T-cell (primary cell): ENCODE data around the gene MAPKAP1. TPM values are rescaled to one million over a fixed set of nuclear protein-coding genes. Genes with fewer than 3 reads are reported as not detected.

ENCODE experiments used
- ATAC-seq, 4 experiments: fragments of 200-7000 bp in 3 of 4; fragments of 150-1000 bp in 1 of 4; cut with Tn5 transposase; replicated peaks in 1 of 4; 1 replicate in 3 of 4; 2 replicates in 1 of 4; pipeline ENCODE4 v1.10.0; 2021; ENCODE audit warnings: moderate library complexity in 3 of 4, mild to moderate bottlenecking in 2 of 4, moderate number of reproducible peaks in 1 of 4
- CTCF ChIA-PET, 2 donors: fragments of 300-600 bp; sonication (Branson Sonifier 250); formaldehyde crosslinking; loops; one replicate each; lab custom pipeline; 2022; ENCODE audit warnings: antibody characterized with exemption in 2 of 2; lab: Charles Lee
- POLR2A ChIA-PET, 2 donors: fragments of 300-600 bp; sonication (Branson Sonifier 250); formaldehyde crosslinking; loops; one replicate each; lab custom pipeline; 2022; ENCODE audit warnings: antibody characterized with exemption in 2 of 2; lab: Charles Lee
- DNase-seq, 35 experiments: peaks; one replicate each; pipeline versions ENCODE4 v3.0.0 to v3.0.0-alpha.2; 2013 to 2023
- H3K27ac ChIP-seq: one replicate; pipeline ENCODE4 v1.5.1; 2013; ENCODE audit warnings: low read length
- H3K27me3 ChIP-seq, 2 experiments: replicated peaks in 1 of 2; 1 replicate in 1 of 2; 2 replicates in 1 of 2; pipeline versions ENCODE4 v1.6.1 to v1.7.0; 2013; ENCODE audit warnings: low read length in 1 of 2, mixed read lengths in 1 of 2; ENCODE audit not compliant: control insufficient read depth in 2 of 2, insufficient read depth in 2 of 2; ENCODE audit errors: extremely low read depth in 1 of 2
- H3K36me3 ChIP-seq, 2 donors: 1 replicate in 1 of 2; 2 replicates in 1 of 2; pipeline versions ENCODE4 v1.6.1 to v1.7.0; 2013; ENCODE audit warnings: low read length in 1 of 2; ENCODE audit not compliant: control insufficient read depth in 2 of 2, insufficient read depth in 1 of 2; ENCODE audit errors: extremely low read depth in 1 of 2
- H3K4me1 ChIP-seq, 2 experiments: 1 replicate in 1 of 2; 2 replicates in 1 of 2; pipeline versions ENCODE4 v1.6.1 to v1.7.0; 2013; ENCODE audit warnings: low read length in 2 of 2, mixed read lengths in 1 of 2; ENCODE audit not compliant: insufficient read depth in 2 of 2, control insufficient read depth in 1 of 2; ENCODE audit errors: extremely low read depth in 1 of 2
- H3K4me3 ChIP-seq, 2 donors: 1 replicate in 1 of 2; 2 replicates in 1 of 2; pipeline versions ENCODE4 v1.5.1 to v1.7.0; 2013; ENCODE audit warnings: mild to moderate bottlenecking in 2 of 2, low read length in 1 of 2, moderate library complexity in 1 of 2; ENCODE audit not compliant: control insufficient read depth in 1 of 2; ENCODE audit errors: extremely low read depth in 1 of 2
- H3K9me3 ChIP-seq: 2 replicates; pipeline ENCODE4 v1.7.0; 2013
- H3K27ac Mint-ChIP-seq, 2 donors: one replicate each; pipeline ENCODE4 v1.8.0; 2020 to 2021; ENCODE audit warnings: mild to moderate bottlenecking in 2 of 2, mixed read lengths in 2 of 2
- H3K27me3 Mint-ChIP-seq, 2 donors: one replicate each; pipeline ENCODE4 v1.8.0; 2021 to 2022; ENCODE audit warnings: mixed read lengths in 2 of 2
- H3K36me3 Mint-ChIP-seq: one replicate; pipeline ENCODE4 v1.8.0; 2021; ENCODE audit warnings: mixed read lengths
- H3K4me1 Mint-ChIP-seq, 3 donors: one replicate each; pipeline ENCODE4 v1.8.0; 2020 to 2022; ENCODE audit warnings: mixed read lengths in 3 of 3, mild to moderate bottlenecking in 1 of 3
- H3K4me3 Mint-ChIP-seq, 3 donors: one replicate each; pipeline ENCODE4 v1.8.0; 2020 to 2022; ENCODE audit warnings: mild to moderate bottlenecking in 3 of 3, mixed read lengths in 3 of 3, moderate library complexity in 3 of 3
- H3K9me3 Mint-ChIP-seq, 3 donors: one replicate each; pipeline ENCODE4 v1.8.0; 2020 to 2022; ENCODE audit warnings: mixed read lengths in 3 of 3
- WGBS: methylation state at CpG from one replicate; pipeline ENCODE4 v1.1.5; 2013; ENCODE audit warnings: missing lambda C conversion rate; ENCODE audit not compliant: insufficient coverage; 5-methylcytosine and 5-hydroxymethylcytosine counted together
- total RNA-seq, 35 experiments: library from RNA in 6 of 35; stranded (reverse) in 6 of 35; fragments of 120-200 nt in 1 of 35; gene quantifications; one replicate each; pipeline versions ENCODE4 v1.2.1 to v1.2.4 and lab custom pipeline; 2013 to 2026

MAPKAP1 gene
- total RNA-seq, 5 donors from 2014 or later (not counting 1 experiment from before 2014, with no cell fraction given): 50.2 to 60.3 (median 55.6) TPM

- no peak for ATAC-seq
- H3K9me3 Mint-ChIP-seq: no peaks in the 10 kb centered on the region
- no peaks in the 10 kb centered on the region for H3K4me1 ChIP-seq
- H3K9me3 ChIP-seq: no peaks in the 10 kb centered on the region
- H3K4me3 Mint-ChIP-seq: no peak overlapping the region
- CTCF ChIA-PET: no interaction called here
- H3K27ac Mint-ChIP-seq: no peak overlapping the region
- no peaks in the 10 kb centered on the region for H3K27me3 Mint-ChIP-seq
- no peaks in the 10 kb centered on the region for H3K27me3 ChIP-seq
- 100% methylated on average over 1 of the region's 4 CpGs for WGBS
- no peak overlapping the region for H3K4me3 ChIP-seq
- H3K27ac ChIP-seq: no peak overlapping the region
- peaks cover 0 to 4% of the 10 kb centered on the region in 2 donors for H3K36me3 ChIP-seq
- H3K36me3 Mint-ChIP-seq: peaks cover 16% of the 10 kb centered on the region
- DNase-seq: no peak
- POLR2A ChIA-PET: no interaction called here
- peaks cover 29 to 47% (median 41%) of the 10 kb centered on the region in 3 donors for H3K4me1 Mint-ChIP-seq
Measured at GRCh38 chr9:125591888-125592287, 115.1 kb downstream of the MAPKAP1 start.

GRCh38 chr9:125591245-125591644, 115.8 kb downstream of the MAPKAP1 start:
- Histone ChIP-seq H3K36me3 (peaks cover 0 to 4% of the 10 kb centered on the region in 2 donors), H3K9me3 (no peaks in the 10 kb centered on the region), H3K4me1 (no peaks in the 10 kb centered on the region), H3K4me3 (no peak overlapping the region), H3K27me3 (no peaks in the 10 kb centered on the region), H3K27ac (no peak overlapping the region)
- Mint-ChIP-seq H3K4me1 (peaks cover 30 to 51% (median 39%) of the 10 kb centered on the region in 3 donors), H3K9me3 (no peaks in the 10 kb centered on the region), H3K4me3 (no peak overlapping the region), H3K36me3 (peaks cover 20% of the 10 kb centered on the region), H3K27ac (no peak overlapping the region), H3K27me3 (no peaks in the 10 kb centered on the region)
- CTCF ChIA-PET: no interaction called here
- WGBS: no CpG with 5 or more reads among the region's 3 CpGs
- ATAC-seq: no peak
- no peak for DNase-seq
- POLR2A ChIA-PET: no interaction called here

GRCh38 chr9:125589287-125589686, 117.7 kb downstream of the MAPKAP1 start:
- DNase-seq (no peak), ATAC-seq (no peak)
- H3K4me3 Mint-ChIP-seq: no peak overlapping the region
- ChIA-PET CTCF (no interaction called here), POLR2A (interaction anchor here in 1 of 2 donors (0.6 kb wide), 1 partner anchor 20 kb away, joined by 3 read pairs; no protein-coding TSS in a partner anchor)
- WGBS: 100% methylated on average over 1 of the region's 4 CpGs
- H3K4me1 Mint-ChIP-seq: peaks cover 25 to 44% (median 26%) of the 10 kb centered on the region in 3 donors
- no peaks in the 10 kb centered on the region for H3K27me3 Mint-ChIP-seq
- no peaks in the 10 kb centered on the region for H3K27me3 ChIP-seq
- no peak overlapping the region for H3K27ac Mint-ChIP-seq
- no peak overlapping the region for H3K4me3 ChIP-seq
- H3K36me3 ChIP-seq: peaks cover 3 to 16% of the 10 kb centered on the region in 2 donors
- H3K9me3 ChIP-seq: no peaks in the 10 kb centered on the region
- no peak overlapping the region for H3K27ac ChIP-seq
- H3K9me3 Mint-ChIP-seq: no peaks in the 10 kb centered on the region
- peaks cover 26% of the 10 kb centered on the region for H3K36me3 Mint-ChIP-seq
- no peaks in the 10 kb centered on the region for H3K4me1 ChIP-seq

- ATAC-seq: no peak
- no peaks in the 10 kb centered on the region for H3K9me3 Mint-ChIP-seq
- no CpG with 5 or more reads among the region's 5 CpGs for WGBS
Measured at GRCh38 chr9:125587819-125588460, 119.1 kb downstream of the MAPKAP1 start.

GRCh38 chr9:125586172-125586511, 120.9 kb downstream of the MAPKAP1 start:
- H3K4me3 ChIP-seq: no peak overlapping the region
- peaks cover 53% of the 10 kb centered on the region for H3K36me3 Mint-ChIP-seq
- H3K36me3 ChIP-seq: peaks cover 3 to 23% of the 10 kb centered on the region in 2 donors
- CTCF ChIA-PET: no interaction called here
- DNase-seq: no peak
- POLR2A ChIA-PET: interaction anchor here in 1 of 2 donors (0.5 kb wide), 1 partner anchor 33 kb away, joined by 4 read pairs; no protein-coding TSS in a partner anchor
- ATAC-seq: no peak
- no peak overlapping the region for H3K27ac ChIP-seq
- no peaks in the 10 kb centered on the region for H3K9me3 ChIP-seq
- H3K27ac Mint-ChIP-seq: no peak overlapping the region
- no peaks in the 10 kb centered on the region for H3K4me1 ChIP-seq
- peaks cover 17 to 36% (median 17%) of the 10 kb centered on the region in 3 donors for H3K4me1 Mint-ChIP-seq
- no peaks in the 10 kb centered on the region for H3K27me3 ChIP-seq
- H3K4me3 Mint-ChIP-seq: no peak overlapping the region
- no peaks in the 10 kb centered on the region for H3K27me3 Mint-ChIP-seq
- peaks cover 0 to 2% (median 0%) of the 10 kb centered on the region in 3 donors for H3K9me3 Mint-ChIP-seq
- WGBS: 79% methylated on average over 2 of the region's 3 CpGs

More at GRCh38 chr9:125587819-125588460, 119.1 kb downstream of the MAPKAP1 start:
- peaks cover 3 to 20% of the 10 kb centered on the region in 2 donors for H3K36me3 ChIP-seq
- no peaks in the 10 kb centered on the region for H3K27me3 Mint-ChIP-seq
- H3K9me3 ChIP-seq: no peaks in the 10 kb centered on the region
- peaks cover 36% of the 10 kb centered on the region for H3K36me3 Mint-ChIP-seq
- no peak overlapping the region for H3K27ac Mint-ChIP-seq
- no peaks in the 10 kb centered on the region for H3K4me1 ChIP-seq
- CTCF ChIA-PET: no interaction called here
- no peak overlapping the region for H3K27ac ChIP-seq
- no peak overlapping the region for H3K4me3 Mint-ChIP-seq
- POLR2A ChIA-PET: no interaction called here
- peaks cover 17 to 37% (median 17%) of the 10 kb centered on the region in 3 donors for H3K4me1 Mint-ChIP-seq
- no peak for DNase-seq
- H3K27me3 ChIP-seq: no peaks in the 10 kb centered on the region
- H3K4me3 ChIP-seq: no peak overlapping the region

GRCh38 chr9:125585503-125586171, 121.4 kb downstream of the MAPKAP1 start:
- H3K4me1 ChIP-seq: no peaks in the 10 kb centered on the region
- ATAC-seq (no peak), DNase-seq (no peak)
- H3K9me3 ChIP-seq: peaks cover 2% of the 10 kb centered on the region
- Mint-ChIP-seq H3K9me3 (peaks cover 0 to 3% (median 2%) of the 10 kb centered on the region in 3 donors), H3K4me1 (peaks cover 17 to 34% (median 17%) of the 10 kb centered on the region in 3 donors), H3K27me3 (no peaks in the 10 kb centered on the region), H3K27ac (no peak overlapping the region), H3K36me3 (peaks cover 58% of the 10 kb centered on the region), H3K4me3 (no peak overlapping the region)
- WGBS: 89% methylated on average over 10 of the region's 11 CpGs
- CTCF ChIA-PET: no interaction called here
- peaks cover 3 to 23% of the 10 kb centered on the region in 2 donors for H3K36me3 ChIP-seq
- H3K27me3 ChIP-seq: no peaks in the 10 kb centered on the region
- H3K4me3 ChIP-seq: no peak overlapping the region
- POLR2A ChIA-PET: no interaction called here
- no peak overlapping the region for H3K27ac ChIP-seq
